HG03135 (cell line): ENCODE results near the gene EFCAB6.
A peak's percentile ranks its signal among the peaks of the same experiment; 100 is the strongest.

Experiments
- ATAC-seq: cut with Tn5 transposase; IDR thresholded peaks from one replicate; pipeline ENCODE4 v1.9.1; 2021; ENCODE audit warnings: mild to moderate bottlenecking, moderate library complexity; ENCODE audit not compliant: unreplicated experiment

EFCAB6 gene

GRCh38 chr22:43819421-43819921 lies 7.4 kb upstream of the EFCAB6 start:
- no peak for ATAC-seq

- no peak for ATAC-seq
Observed at GRCh38 chr22:43818981-43819380, 6.9 kb upstream of the EFCAB6 start.

- no peak for ATAC-seq
Observed at GRCh38 chr22:43817402-43817801, 5.3 kb upstream of the EFCAB6 start.

- no peak for ATAC-seq
Observed at GRCh38 chr22:43814264-43814663, 2.2 kb upstream of the EFCAB6 start.

- no peak for ATAC-seq
Observed at GRCh38 chr22:43812890-43813289, 785 bp upstream of the EFCAB6 start.

- ATAC-seq = peak; percentile 17
Observed at GRCh38 chr22:43811777-43812148, 342 bp downstream of the EFCAB6 start.

- ATAC-seq = no peak
Observed at GRCh38 chr22:43802897-43803495, 9.1 kb downstream of the EFCAB6 start.

- no peak for ATAC-seq
Observed at GRCh38 chr22:43800970-43801369, 11.1 kb downstream of the EFCAB6 start.

GRCh38 chr22:43798492-43798891 lies 13.6 kb downstream of the EFCAB6 start:
- ATAC-seq = no peak

- no peak for ATAC-seq
Observed at GRCh38 chr22:43796567-43796966, 15.5 kb downstream of the EFCAB6 start.

GRCh38 chr22:43795320-43795719 lies 16.8 kb downstream of the EFCAB6 start:
- no peak for ATAC-seq

- no peak for ATAC-seq
Observed at GRCh38 chr22:43792905-43793304, 19.2 kb downstream of the EFCAB6 start.

- no peak for ATAC-seq
Observed at GRCh38 chr22:43789452-43789851, 22.7 kb downstream of the EFCAB6 start.

GRCh38 chr22:43783777-43784176 lies 28.3 kb downstream of the EFCAB6 start:
- no peak for ATAC-seq

- ATAC-seq = no peak
Observed at GRCh38 chr22:43782448-43782847, 29.7 kb downstream of the EFCAB6 start.

- no peak for ATAC-seq
Observed at GRCh38 chr22:43777286-43777685, 34.8 kb downstream of the EFCAB6 start.

GRCh38 chr22:43776081-43776670 lies 35.9 kb downstream of the EFCAB6 start:
- ATAC-seq = no peak

- ATAC-seq = no peak
Observed at GRCh38 chr22:43774318-43774915, 37.7 kb downstream of the EFCAB6 start.

GRCh38 chr22:43772831-43773230 lies 39.3 kb downstream of the EFCAB6 start:
- no peak for ATAC-seq

- no peak for ATAC-seq
Observed at GRCh38 chr22:43755452-43755851, 56.7 kb downstream of the EFCAB6 start.

- ATAC-seq = no peak
Observed at GRCh38 chr22:43755011-43755410, 57.1 kb downstream of the EFCAB6 start.

- no peak for ATAC-seq
Observed at GRCh38 chr22:43754176-43754575, 57.9 kb downstream of the EFCAB6 start.
